HG03045 (cell line): ENCODE measurements around the gene RB1.
"Not testable (repeated sequence)": the region's sequence is repeated elsewhere in the genome, so short reads cannot be mapped to it uniquely, and the experiment has no call there.

Experiments
- ATAC-seq: cut with Tn5 transposase; IDR thresholded peaks from one replicate; pipeline ENCODE4 v1.9.1; 2021; ENCODE audit warnings: mild to moderate bottlenecking, moderate library complexity; ENCODE audit not compliant: unreplicated experiment

RB1 gene

DNA sequence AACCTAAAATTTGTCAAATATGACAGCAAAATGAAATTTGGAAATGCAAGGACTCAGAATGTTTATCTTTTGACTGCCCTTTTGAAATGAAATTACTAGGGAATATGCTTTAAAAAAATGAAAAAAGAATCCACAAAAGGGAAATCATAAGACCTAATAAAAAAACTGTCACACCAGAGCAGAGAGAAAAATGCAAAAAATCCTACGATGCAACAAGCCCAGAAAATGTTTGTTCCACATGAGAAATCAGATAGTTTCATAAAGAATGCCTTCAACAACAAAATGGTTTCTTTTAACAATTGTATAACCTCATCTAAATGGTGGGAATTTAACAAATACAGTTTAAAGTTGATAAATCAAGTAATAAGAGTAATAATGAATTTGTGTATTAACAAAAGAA lies 101.4 kb downstream of the RB1 start:
- ATAC-seq: no peak

DNA sequence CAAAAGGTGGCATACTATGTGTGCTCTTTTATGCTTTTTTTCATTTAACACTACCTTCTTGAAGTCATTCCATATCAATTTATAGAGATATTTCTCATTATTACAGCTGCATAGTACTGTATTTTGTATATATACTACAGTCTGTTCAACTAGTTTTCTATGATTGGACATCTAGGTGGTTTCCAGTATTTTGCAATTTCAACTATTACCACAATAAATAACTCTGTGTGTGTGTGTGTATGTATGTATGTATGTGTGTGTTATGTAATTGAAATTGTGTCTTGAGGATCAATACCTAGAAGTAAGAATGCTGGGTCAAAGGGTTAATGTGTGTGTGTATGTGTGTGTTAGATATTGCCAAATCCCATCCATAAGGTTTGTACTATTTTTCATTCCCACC lies 102.3 kb downstream of the RB1 start:
- no peak for ATAC-seq

DNA sequence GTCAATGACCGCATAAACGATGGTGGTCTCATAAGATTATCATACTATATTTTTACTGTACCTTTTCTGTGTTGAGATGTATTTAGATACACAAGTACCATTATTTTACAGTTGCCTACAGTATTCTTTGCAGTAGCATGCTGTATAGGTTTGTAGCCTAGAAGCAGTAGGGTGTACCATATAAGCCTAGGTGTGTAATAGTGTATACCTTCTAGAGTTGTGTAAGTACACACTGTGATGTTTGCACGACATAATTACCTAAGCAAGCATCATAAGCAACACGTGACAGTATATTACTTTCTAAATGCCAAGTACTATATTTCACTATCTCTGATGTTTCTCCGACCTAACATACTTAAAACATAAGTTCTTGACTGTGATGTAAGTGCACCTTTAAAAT lies 106.6 kb downstream of the RB1 start:
- ATAC-seq: no peak

DNA sequence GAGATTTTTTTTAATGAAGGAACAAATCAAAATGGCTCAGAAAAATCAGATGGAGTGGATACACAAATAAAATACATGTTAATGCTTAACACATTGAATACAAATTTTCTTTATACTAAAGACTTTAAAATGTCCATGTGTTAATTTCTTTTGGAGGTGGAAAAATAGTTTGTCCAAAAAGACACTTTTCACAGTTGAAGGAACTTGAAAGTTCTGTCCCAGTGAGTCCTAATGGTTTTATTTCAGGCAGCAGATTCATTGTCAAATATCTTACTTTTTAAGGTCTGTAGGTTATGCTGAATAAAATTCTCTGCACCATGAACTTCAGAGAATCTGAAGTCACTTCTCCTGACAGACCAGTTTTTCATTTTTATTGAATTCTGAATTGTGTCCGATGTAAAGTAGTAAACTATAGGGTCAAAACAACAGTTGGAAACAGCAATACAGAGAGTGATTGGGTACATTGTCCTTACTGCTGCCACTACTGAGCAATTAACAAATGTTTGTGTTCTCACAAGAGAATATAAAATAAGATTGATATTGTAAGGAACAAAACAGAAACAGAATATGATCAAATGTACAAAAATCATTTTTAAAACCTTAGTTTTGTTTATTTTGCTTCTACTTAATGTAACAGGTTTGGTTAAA lies 107.7 kb downstream of the RB1 start:
- no peak for ATAC-seq

DNA sequence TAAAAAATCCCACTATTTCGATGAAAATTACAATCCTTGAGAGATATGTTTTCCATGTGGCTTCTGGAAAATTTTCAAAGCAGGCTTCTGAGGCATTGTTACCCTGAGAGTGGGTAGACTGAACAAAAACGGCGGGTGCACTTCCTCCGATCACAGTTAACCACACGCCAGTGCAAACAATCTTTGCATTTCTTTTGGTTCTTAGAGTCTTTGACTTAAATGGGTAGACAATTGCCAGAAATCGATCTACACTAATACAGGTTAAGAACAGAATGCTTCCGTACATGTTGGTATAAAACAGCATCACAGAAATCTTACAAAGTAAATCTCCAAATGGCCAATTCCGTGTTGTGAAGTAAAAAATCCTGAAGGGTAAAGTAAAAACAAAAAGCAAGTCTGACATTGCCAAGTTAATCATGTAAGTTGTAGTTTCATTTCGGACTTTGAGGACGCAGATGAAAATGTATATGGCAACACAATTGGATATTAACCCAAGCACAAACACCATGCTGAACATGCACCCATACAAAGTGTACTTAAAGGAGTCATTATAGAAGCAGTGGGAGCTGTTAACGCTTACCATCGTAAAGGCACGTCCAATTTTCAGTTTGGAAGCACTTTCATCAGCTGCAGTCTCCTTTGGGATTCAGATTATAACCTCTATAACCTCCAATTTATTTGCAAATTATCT lies 108.4 kb downstream of the RB1 start:
- ATAC-seq: no peak

DNA sequence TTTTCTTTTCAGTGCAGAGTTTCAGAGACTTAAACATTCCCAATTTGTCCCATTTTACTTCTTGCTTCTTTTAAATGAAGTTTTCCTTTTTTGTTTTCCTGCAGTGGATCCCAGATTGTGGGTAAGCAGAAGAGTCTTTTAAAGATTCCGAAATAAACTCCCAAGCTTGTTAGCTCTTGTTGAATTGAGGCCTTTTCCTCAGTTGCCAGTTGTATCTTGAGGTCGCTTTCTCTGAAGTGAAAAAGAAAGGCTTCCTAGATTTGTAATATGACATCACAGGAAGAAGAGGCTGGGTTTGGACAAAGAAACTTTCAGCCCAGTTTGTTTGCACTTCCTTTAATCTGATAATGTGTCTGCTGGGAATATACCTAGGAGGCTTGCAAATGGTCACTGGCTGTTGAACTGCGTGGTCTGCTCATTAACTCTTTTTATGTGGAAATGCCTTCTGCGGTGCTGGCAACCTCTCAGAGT lies 109.4 kb downstream of the RB1 start, which contains the start of gene LPAR6:
Gene LPAR6 (minus strand): TSS at position 233 of the 471 bp plus-strand sequence. CDS start 690 bp downstream, outside the sequence.
- ATAC-seq: no peak

DNA sequence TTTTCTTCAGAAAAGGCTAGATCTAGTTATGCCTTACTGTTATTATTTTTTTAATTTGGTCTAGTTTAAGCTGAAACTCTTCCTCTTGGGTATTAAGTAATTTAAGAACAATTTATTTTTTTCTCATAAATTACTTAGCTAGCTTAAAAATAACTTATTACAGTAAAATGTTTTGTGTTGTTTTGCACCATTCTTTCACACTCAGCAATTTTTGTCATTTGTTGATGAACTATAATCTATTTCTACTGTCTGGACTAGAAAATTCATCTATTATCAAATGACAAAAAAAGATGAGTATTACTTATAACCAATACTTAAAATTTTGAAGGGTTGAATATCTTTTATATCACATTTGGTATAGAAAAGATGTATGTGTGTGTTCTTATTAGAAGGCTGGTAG lies 111.0 kb downstream of the RB1 start:
- no peak for ATAC-seq

DNA sequence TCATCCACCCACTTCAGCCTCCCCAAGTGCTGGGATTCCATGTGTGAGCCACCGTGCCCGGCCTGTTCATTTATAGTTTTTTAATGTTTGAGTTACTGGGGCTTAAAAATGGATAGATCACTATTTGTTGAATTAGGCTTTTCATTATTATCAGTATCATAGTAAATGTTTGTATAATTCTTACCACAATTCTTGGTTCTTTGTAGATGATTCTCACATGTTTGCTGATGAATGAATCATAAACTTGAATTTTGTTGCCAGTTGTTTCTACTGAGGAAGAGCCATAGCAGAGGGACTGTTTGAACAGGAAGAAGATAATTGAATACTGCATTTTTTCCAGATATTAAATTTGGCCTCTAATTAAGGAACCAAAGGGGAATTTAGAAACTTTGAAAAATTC lies 112.0 kb downstream of the RB1 start:
- ATAC-seq: no peak

DNA sequence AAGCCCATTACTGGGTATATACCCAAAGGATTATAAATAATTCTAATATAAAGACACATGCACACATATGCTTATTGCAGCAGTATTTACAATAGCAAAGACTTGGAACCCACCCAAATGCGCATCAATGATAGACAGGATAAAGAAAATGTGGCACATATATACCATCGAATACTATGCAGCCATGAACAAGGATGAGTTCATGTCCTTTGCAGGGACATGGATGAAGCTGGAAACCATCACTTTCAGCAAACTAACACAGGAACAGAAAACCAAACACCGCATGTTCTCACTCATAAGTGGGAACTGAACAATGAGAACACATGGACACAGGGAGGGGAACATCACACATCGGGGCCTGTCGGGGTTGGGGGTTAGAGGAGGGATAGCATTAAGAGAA lies 118.5 kb downstream of the RB1 start:
- ATAC-seq: not testable (repeated sequence)

DNA sequence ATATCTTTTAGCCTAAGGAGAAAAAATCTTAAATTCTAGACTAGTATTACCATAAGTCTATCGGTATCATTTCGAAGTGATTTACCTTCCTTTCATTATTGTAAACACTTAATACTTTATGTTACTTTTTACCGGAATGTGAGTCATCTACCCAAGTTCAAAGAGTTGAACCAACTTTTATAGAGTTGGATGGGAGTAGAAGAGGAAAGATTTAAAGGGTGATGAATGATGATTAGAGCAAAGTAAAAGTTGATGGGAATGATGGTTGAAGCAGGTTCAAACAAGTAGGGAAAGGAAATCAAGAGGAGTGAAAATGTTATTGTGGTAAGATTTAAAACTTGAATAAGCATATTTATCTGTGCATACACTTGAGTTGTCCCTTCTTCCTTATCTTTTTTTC lies 120.7 kb downstream of the RB1 start:
- ATAC-seq: no peak

DNA sequence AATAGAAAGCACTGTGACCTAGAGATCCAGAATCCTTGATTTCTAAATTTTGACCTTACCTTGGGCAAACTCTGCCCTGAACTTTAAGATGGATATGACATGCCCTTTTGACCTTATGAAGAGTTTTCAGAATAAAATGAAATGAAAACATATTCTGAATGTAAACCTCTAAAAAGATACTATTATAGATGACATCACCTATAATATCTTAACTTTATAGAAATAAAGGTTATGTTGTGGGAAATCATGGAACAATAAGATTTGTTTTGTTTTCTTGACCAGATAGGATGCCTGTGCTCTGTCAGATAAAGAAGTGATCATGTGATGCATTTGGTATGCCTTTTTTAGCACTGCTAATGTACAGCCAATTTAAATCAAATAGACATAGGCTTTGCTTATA lies 122.5 kb downstream of the RB1 start:
- no peak for ATAC-seq

DNA sequence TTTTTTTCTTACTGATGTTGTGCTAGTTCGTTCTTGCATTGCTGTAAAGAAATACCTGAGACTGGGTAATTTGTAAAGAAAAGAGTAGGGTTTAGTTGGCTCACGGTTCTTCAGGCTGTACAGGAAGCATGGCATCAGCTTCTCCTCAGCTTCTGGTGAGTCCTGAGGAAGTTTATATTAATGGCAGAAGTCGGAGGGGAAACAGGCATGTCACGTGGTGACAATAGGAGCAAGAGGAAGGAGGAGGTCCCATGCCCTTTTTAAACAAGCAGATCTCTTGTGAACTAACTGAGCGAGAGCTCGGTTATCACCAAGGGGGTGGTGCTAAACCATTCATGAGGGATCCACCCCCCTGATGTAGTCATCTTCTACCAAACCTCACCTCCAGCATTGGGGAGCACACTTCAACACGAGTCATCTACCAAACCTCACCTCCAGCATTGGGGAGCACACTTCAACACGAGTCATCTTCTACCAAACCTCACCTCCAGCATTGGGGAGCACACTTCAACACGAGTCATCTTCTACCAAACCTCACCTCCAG lies 123.3 kb downstream of the RB1 start:
- not testable (repeated sequence) for ATAC-seq

DNA sequence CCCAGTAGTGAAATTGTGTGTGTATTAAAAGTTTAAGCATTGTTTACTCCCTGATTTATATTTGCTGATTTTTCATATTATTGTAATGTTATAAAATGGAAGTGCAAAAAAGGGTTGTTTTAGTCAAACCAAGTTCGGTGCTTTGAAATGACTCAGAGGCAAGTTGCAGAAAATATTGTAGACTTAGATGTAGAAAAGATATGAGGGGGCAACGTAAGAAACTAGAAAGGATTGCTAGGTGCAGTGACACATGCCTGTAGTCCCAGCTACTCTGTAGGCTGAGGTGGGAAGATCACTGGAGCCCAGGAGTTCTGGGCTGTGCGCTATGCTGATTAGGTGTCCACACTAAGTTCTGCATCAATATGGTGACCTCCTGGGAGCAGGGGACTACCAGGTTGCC lies 125.5 kb downstream of the RB1 start:
- no peak for ATAC-seq

DNA sequence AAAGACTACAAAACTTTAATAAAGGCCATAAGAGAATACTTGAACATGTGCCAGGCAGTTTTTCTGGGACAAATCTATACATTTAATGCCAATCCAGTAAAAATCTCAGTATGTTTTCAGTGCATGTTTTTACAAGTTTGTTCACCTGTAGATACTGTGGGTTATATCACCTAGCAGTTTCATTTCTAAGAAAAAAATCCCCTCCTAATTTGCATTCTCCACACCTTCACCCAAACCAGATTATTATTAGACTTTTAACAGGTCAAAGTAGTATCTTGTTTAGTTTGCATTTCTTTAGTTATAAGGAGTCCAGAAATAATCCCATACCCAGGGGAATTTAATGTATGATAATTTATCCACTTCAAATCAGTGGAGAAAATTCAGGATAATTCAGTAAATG lies 126.3 kb downstream of the RB1 start:
- ATAC-seq: no peak

DNA sequence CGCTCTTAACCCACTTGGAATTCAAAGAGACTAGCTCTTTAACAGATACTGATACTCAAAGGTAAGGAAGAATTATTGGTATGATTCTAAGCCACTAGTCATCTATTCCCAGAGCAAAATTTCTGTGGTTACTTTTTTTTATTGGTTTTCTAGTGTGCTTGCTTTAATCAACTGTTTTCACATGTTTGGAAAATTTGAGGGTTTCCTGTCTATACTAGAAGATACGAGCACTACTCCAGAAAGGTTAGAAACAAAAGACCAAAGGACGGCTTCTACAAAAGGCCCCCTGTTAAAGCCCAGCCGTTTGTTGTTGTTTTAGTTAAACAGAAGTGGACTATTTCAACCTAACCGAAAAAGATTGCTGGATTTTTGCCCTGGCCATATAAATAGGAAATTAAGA lies 127.9 kb downstream of the RB1 start:
- no peak for ATAC-seq

DNA sequence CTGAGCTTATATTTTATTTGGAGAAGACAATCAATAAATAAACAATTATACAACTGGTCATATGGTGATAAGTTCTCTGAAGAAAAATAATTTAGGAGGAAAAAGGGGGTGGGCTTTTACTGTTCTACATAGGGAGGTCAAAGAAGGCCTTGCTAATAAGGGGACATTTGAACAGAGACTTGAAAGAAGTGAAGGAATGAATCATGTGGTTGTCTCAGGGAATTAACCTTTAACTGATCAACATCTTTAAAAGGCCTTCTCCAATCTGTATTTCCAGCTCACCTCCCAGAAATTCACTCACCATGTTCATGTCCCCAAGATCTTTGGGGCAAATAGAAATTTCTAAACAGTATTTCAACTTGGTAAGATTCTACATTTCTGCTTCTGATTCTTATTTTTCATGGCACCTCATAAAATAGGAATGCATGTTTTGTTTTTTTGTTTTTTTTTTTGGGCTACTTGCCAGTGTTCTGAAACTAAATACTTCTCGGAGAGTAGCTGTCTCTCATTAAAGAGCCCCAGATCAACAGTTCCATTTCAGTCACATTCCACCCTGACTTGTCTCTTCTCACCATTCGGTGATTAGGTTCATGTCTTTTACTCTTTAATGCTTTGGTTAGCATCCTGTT lies 128.6 kb downstream of the RB1 start:
- ATAC-seq: no peak

DNA sequence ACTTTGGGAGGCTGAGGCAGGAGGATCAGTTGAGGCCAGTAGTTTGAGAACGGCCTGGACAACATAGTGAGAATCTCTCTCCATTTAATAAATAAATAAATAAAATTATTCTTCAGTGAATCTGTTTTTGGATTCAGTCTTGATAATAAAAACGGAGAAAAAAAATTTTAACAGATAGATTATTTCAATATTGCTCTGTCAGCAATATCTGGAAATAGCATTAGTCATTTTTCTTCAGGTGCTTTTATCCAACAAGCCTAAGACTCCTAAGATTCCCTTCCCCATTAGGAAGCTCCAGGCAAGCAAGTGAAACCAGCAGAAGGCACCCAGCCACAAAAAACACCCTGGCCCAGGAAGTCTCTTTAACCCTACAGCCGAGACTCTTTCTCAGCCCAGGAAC lies 130.6 kb downstream of the RB1 start:
- ATAC-seq: no peak

DNA sequence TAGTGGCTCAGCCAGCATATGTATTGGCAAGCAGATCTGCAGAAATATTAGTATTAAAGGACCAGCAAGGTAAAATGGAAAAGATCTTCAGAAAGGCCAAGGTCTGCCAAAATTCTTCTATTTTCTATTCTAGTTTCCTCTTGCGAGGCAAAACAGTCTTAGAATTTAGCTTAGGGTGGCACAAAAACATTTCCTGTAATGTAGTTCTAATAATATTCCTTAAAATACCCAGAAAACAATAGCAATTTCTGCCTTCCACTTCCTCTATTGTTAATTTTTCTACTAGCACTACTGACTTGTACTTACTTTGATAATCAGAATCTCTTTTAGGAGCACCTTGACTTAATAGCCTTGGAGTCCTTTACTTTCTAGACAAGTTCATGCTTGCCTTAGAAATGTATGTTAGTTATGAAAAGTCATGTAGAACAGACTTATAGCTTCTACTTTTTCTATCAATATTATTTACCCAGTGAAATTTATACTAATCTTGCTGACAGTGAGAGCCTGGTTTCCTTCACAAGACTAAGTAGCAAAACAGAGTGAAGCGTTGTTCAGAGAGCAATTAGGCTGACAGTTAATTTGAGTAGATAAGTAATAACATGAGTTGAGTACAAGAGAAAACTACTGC lies 133.2 kb downstream of the RB1 start:
- ATAC-seq: no peak

DNA sequence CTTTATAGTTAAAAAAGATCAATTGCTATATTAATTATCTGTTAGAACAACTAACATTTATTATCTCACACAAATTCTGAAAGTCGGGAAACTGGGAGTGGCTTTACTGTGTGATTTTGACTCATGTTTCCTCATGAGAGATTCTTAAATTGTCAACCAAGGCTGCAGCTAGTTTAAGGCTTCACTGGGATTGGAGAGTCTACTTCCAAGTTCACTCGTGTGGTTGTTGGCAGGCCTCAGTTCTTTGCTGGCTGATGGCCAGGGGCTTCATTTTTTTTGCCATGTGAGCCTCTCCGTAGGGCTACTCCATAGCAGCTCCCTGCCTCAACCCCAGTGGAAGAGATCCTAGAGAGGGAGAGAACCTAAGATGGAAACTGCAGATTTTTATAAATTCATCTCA lies 133.8 kb downstream of the RB1 start:
- no peak for ATAC-seq

DNA sequence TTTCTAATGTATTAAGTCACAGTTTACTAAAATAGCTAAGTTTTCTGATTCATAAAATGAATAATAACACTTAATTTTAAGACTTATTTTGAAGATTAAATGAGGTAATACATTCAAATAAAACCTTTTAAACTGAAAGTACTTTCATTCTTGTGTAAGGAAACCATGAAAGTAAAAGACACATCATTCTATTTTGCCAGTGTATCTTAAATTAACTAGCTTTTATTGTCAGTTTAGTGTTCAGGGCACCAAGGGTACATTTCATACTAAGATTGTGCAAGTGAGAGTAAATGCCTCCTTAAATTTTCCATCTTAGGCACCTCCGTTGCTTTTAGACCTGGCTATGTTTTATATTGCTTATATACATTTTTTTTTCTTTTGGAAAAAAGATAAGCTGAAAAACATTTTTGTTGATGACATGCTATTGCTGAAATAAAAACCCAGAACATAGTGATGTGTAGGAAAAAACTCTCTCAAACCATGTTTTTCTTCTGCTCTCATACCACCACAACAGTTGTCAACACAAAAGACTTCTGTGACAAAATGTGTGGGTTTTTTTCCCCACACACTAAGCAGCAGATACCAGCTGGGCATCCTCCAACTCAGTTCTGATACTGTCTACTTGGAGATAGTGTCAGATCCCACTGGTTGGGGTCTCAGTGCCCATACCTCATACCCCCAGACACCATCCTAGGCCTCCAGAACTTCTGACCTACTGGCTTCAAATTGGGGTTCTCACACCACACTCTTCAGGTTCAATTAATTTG lies 140.1 kb downstream of the RB1 start:
- no peak for ATAC-seq

DNA sequence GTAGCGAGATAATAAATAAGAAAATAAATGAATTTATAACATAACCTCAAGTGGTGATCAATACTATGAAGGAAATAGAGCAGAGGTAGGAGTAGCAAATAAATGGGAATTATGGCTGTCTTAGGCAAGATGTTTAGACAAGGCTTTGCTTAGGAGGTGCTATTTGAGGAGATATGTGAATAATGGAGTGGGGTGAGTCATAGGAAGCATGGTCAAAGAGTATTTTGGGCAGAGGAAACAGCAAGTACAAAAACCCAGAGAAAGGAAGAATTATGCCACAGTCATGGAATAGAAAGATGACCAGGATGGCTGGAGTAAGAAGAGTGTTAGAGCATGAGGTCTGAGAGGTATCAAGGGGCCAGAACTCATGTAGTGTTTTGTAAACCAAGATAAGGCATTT lies 142.9 kb downstream of the RB1 start:
- no peak for ATAC-seq
